GM10266 (cell line): ENCODE measurements around the gene CD300LF.

Experiments used
- DNase-seq: peaks from one replicate; pipeline ENCODE4 v3.0.0; 2012; ENCODE audit errors: extremely low spot score
- TF ChIP-seq, protein P1 (sequence below): IDR thresholded peaks from 2 replicates; pipeline ENCODE4 v1.5.1; 2012; ENCODE audit warnings: mild to moderate bottlenecking, low read depth; ENCODE audit not compliant: control insufficient read depth, insufficient read depth; ENCODE audit errors: missing control alignments

Gene CD300LF

GRCh38 chr17:74745548-74746177 is 32.9 kb upstream of the CD300LF start:
- TF ChIP-seq, protein P1, sequence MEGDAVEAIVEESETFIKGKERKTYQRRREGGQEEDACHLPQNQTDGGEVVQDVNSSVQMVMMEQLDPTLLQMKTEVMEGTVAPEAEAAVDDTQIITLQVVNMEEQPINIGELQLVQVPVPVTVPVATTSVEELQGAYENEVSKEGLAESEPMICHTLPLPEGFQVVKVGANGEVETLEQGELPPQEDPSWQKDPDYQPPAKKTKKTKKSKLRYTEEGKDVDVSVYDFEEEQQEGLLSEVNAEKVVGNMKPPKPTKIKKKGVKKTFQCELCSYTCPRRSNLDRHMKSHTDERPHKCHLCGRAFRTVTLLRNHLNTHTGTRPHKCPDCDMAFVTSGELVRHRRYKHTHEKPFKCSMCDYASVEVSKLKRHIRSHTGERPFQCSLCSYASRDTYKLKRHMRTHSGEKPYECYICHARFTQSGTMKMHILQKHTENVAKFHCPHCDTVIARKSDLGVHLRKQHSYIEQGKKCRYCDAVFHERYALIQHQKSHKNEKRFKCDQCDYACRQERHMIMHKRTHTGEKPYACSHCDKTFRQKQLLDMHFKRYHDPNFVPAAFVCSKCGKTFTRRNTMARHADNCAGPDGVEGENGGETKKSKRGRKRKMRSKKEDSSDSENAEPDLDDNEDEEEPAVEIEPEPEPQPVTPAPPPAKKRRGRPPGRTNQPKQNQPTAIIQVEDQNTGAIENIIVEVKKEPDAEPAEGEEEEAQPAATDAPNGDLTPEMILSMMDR: no peak
- no peak for DNase-seq

DNA sequence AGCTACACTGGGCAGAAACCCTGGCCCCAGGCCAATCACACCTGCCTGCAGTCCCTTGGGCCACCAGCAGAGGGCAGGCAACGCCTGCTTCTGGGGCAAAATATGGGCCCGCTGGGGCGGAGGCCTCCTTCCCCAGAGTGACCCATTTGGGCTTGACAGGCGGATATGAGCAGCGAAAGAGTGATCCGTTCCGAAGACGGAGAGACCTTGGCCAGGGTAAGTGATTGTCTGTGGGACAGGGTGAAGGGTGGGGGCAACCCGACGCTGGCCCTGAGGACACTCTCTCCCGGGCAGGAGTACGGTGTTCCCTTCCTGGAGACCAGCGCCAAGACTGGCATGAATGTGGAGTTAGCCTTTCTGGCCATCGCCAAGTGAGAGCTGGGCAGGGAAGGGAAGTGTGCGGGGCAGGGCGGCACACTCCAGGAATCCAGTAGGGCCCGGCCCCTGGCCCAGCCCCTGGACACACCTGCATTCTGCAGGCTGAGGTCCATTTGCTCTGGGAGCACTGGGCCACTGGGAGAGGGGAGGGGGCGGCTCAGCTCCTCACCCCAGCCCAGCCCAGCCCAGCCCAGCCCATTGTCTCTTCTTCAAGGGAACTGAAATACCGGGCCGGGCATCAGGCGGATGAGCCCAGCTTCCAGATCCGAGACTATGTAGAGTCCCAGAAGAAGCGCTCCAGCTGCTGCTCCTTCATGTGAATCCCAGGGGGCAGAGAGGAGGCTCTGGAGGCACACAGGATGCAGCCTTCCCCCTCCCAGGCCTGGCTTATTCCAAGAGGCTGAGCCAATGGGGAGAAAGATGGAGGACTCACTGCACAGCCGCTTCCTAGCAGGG is 32.2 kb upstream of the CD300LF start:
- DNase-seq: peak; percentile 76
- TF ChIP-seq, protein P1: peak; percentile 98

DNA sequence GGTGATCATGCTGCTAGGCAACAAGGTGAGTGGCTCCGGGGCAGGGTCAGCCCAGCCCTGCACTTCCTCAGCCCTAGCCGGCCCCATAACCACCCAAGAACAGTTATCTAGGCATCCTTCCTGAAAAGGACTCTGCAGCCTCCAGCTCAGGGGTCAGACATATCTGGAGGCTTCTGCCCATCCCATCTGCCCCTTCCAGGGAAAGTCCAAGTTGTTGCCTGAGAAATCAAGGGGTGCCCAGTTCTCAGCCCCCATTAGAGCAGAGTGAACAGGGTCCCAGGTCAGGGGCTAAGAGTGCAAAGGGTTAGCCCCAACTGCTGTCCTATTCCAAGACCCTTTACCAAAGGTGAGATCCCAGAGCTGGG is 31.6 kb upstream of the CD300LF start:
- DNase-seq: no peak
- TF ChIP-seq, protein P1: no peak

DNA sequence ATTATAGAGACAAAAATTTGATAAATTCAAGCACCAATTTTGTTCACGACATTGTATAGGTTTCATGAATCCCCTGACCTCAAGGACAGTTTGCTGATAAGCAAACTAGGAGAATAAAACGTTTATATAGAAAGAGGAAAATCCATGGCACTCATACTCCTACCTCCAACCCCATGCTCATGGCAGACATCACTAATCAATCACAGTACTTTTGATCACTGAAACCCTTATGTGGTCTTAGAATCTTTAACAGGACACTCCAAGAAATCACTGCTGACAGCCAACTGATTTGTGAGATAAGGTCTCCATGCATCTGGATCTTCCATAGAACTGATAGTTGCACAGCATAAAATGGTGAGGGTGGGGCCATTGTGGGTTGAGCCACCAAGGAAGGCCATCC is 31.0 kb upstream of the CD300LF start:
- DNase-seq: no peak
- TF ChIP-seq, protein P1: no peak

- TF ChIP-seq, protein P1: no peak
These were observed 30.3 kb upstream of the CD300LF start for GRCh38 chr17:74742978-74743545.

DNA sequence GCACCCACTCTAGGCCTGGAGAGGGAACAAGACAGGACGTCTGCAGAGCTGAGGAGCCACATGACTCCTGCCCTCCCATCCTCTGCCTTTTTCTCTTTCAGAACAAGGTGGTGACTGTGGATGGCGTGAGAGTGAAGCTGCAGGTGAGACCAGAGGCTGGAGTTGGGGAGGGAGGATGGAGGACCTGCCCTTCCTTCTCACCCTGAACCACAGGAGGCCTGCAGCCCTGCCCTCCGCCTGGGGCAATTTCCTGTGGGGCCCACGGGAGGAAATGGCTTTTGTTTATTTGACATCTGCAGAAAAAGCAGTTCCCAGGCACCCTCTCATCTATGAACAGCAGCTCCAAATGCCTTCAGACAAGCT is 29.4 kb upstream of the CD300LF start:
- peak; percentile 58 for DNase-seq
- TF ChIP-seq, protein P1: no peak

More at GRCh38 chr17:74742978-74743545, 30.3 kb upstream of the CD300LF start:
- DNase-seq: no peak
